Endothelial cell of umbilical vein (primary cell): ENCODE measurements around the gene C1orf94. TPM values are rescaled to one million over a fixed set of nuclear protein-coding genes. Genes with fewer than 3 reads are reported as not detected.

ENCODE experiments used
- BruUV-seq: library from RNA; stranded (reverse); fragments of 400-500 nt; replicated peaks from 2 replicates; lab custom pipeline; 2021; lab: Mats Ljungman, UMichigan
- CTCF ChIA-PET: fragments of 300-600, 350-600 bp; sonication (Branson Sonifier 250); formaldehyde crosslinking; loops from one replicate; lab custom pipeline; 2021; ENCODE audit warnings: antibody characterized with exemption, inconsistent platforms; lab: Charles Lee
- POLR2A ChIA-PET: fragments of 300-600, 350-600 bp; sonication (Branson Sonifier 250); formaldehyde crosslinking; loops from one replicate; lab custom pipeline; 2021; ENCODE audit warnings: antibody characterized with exemption, inconsistent platforms; lab: Charles Lee
- DNase-seq: peaks from one replicate; pipeline ENCODE4 v3.0.0-alpha.2; 2011; ENCODE audit warnings: low read depth, low spot score
- FAIRE-seq: peaks from 2 replicates; lab custom pipeline; 2011; peaks lifted over from hg19 to GRCh38; lab: Jason Lieb, UNC
- H2AFZ ChIP-seq: 2 replicates; pipeline ENCODE4 v1.6.0; 2012; ENCODE audit warnings: low read depth, low read length, control low read depth, inconsistent platforms
- H3K27ac ChIP-seq: 2 replicates; pipeline ENCODE4 v1.5.1; 2011; ENCODE audit warnings: low read depth, mild to moderate bottlenecking, control low read depth, low read length, moderate library complexity; ENCODE audit not compliant: insufficient read depth
- H3K27me3 ChIP-seq, 2 experiments: 2 replicates each; pipeline versions ENCODE4 v1.6.0 to v1.6.1; 2011; ENCODE audit warnings: low read length in 2 of 2, mixed read lengths in 1 of 2; ENCODE audit not compliant: control insufficient read depth in 2 of 2, insufficient read depth in 2 of 2
- H3K36me3 ChIP-seq, 2 experiments: 2 replicates in 1 of 2; 3 replicates in 1 of 2; pipeline ENCODE4 v1.5.1; 2011; ENCODE audit warnings: low read length in 2 of 2, mild to moderate bottlenecking in 1 of 2, moderate library complexity in 1 of 2; ENCODE audit not compliant: control insufficient read depth in 2 of 2, insufficient read depth in 2 of 2; ENCODE audit errors: extremely low read depth in 1 of 2
- H3K4me1 ChIP-seq: 3 replicates; pipeline ENCODE4 v1.5.1; 2011; ENCODE audit warnings: mild to moderate bottlenecking, low read length; ENCODE audit not compliant: control insufficient read depth, insufficient read depth; ENCODE audit errors: extremely low read depth
- H3K4me2 ChIP-seq: 2 replicates; pipeline ENCODE4 v1.6.1; 2011; ENCODE audit warnings: low read length, control low read depth, mixed read lengths; ENCODE audit not compliant: insufficient read depth
- H3K4me3 ChIP-seq, 3 experiments: fragments of 200-600 bp in 1 of 3; sonication (generic), shearing (Covaris generic) in 1 of 3; replicated peaks in 1 of 3; 2 replicates each; pipeline ENCODE4 v1.5.1; 2011 to 2016; ENCODE audit warnings: control low read depth in 3 of 3, low read length in 3 of 3, mild to moderate bottlenecking in 2 of 3, inconsistent platforms in 1 of 3, low read depth in 1 of 3, moderate library complexity in 1 of 3; ENCODE audit not compliant: insufficient read depth in 1 of 3
- H3K79me2 ChIP-seq: 2 replicates; pipeline ENCODE4 v1.6.0; 2012; ENCODE audit warnings: low read length, inconsistent platforms; ENCODE audit not compliant: control insufficient read depth, insufficient read depth
- H3K9ac ChIP-seq: replicated peaks from 2 replicates; pipeline ENCODE3; 2011; ENCODE audit warnings: low read length, control low read depth; ENCODE audit not compliant: insufficient read depth; ENCODE audit errors: extremely low read depth
- H3K9me1 ChIP-seq: replicated peaks from 3 replicates; pipeline ENCODE4 v1.6.0; 2011; ENCODE audit warnings: mild to moderate bottlenecking, low read length; ENCODE audit not compliant: control insufficient read depth, insufficient read depth; ENCODE audit errors: extremely low read depth
- H3K9me3 ChIP-seq: replicated peaks from 2 replicates; pipeline ENCODE4 v1.5.1; 2012; ENCODE audit warnings: low read length, inconsistent platforms; ENCODE audit not compliant: control insufficient read depth, insufficient read depth
- H4K20me1 ChIP-seq: replicated peaks from 2 replicates; pipeline ENCODE3; 2011; ENCODE audit warnings: mild to moderate bottlenecking, low read length; ENCODE audit not compliant: control insufficient read depth, insufficient read depth; ENCODE audit errors: extremely low read depth
- EZH2 ChIP-seq: IDR thresholded peaks from 2 replicates; pipeline ENCODE4 v1.6.1; 2012; ENCODE audit warnings: borderline replicate concordance, low read depth, mild to moderate bottlenecking, moderate library complexity, low read length, inconsistent platforms; ENCODE audit not compliant: severe bottlenecking
- FOS ChIP-seq: IDR thresholded peaks from 2 replicates; pipeline ENCODE4 v1.6.1; 2011; ENCODE audit warnings: mild to moderate bottlenecking, low read length, moderate library complexity, borderline replicate concordance; ENCODE audit not compliant: insufficient read depth
- GATA2 ChIP-seq: IDR thresholded peaks from 2 replicates; pipeline ENCODE4 v1.7.0; 2011; ENCODE audit warnings: low read depth, mild to moderate bottlenecking, moderate library complexity, mixed read lengths, low read length; ENCODE audit not compliant: insufficient read length, insufficient read depth
- JUN ChIP-seq: IDR thresholded peaks from 2 replicates; pipeline ENCODE4 v1.6.1; 2011; ENCODE audit warnings: borderline replicate concordance, low read depth; ENCODE audit not compliant: insufficient read length, insufficient read depth
- MYC ChIP-seq: IDR thresholded peaks from one replicate; pipeline ENCODE4 v1.6.1; 2011; ENCODE audit warnings: mild to moderate bottlenecking, low read depth, low read length
- POLR2A ChIP-seq: IDR thresholded peaks from 2 replicates; pipeline ENCODE4 v1.6.1; 2012; ENCODE audit warnings: low read depth, mild to moderate bottlenecking, control low read depth, low read length
- POLR2AphosphoS5 ChIP-seq: IDR thresholded peaks from 2 replicates; pipeline ENCODE4 v1.6.1; 2012; ENCODE audit warnings: low read depth, mild to moderate bottlenecking, control low read depth, low read length, moderate library complexity; ENCODE audit not compliant: insufficient read depth
- dilution Hi-C: fragments of 300-500 bp; cut with MboI; formaldehyde crosslinking; loops from one replicate; pipeline ENCODE4 v1.15.0; 2019; ENCODE audit warnings: low sequenced_read_pairs; ENCODE audit not compliant: extremely low pct_ligation_motif_present
- intact Hi-C: fragments of 100-400 bp; cut with micrococcal nuclease; formaldehyde crosslinking; loops from one replicate; pipeline ENCODE4 v1.10.0; 2022
- polyA plus RNA-seq, 4 experiments: library from polyadenylated mRNA; depleted of rRNA in 3 of 4; stranded (reverse) in 3 of 4; unstranded in 1 of 4; fragments of >200 nt; gene quantifications; 2 replicates each; pipeline versions ENCODE4 v1.2.1 to v1.2.3, GENCODE V29; 2011 to 2012; ENCODE audit warnings: missing spikeins in 1 of 4
- total RNA-seq: library from RNA; stranded (reverse); gene quantifications from 2 replicates; pipeline ENCODE4 v1.2.3, GENCODE V29; 2021
- TF ChIP-seq, protein P1 (sequence below), 2 donors: IDR thresholded peaks; 1 replicate in 1 of 2; 2 replicates in 1 of 2; pipeline ENCODE4 v1.5.1; 2011; ENCODE audit warnings: low read length in 2 of 2, mild to moderate bottlenecking in 2 of 2, moderate library complexity in 2 of 2, control low read depth in 1 of 2, inconsistent platforms in 1 of 2, low read depth in 1 of 2; ENCODE audit not compliant: insufficient read depth in 1 of 2; ENCODE audit errors: extremely low read depth in 1 of 2
- TF ChIP-seq, protein P2 (sequence below): IDR thresholded peaks from 2 replicates; pipeline ENCODE4 v1.6.1; 2011; ENCODE audit not compliant: insufficient read depth, insufficient read length

C1orf94 gene
- total and polyA plus RNA-seq, 2 donors (not counting 3 experiments of a cell fraction or from before 2014, with no cell fraction given): not detected

DNA sequence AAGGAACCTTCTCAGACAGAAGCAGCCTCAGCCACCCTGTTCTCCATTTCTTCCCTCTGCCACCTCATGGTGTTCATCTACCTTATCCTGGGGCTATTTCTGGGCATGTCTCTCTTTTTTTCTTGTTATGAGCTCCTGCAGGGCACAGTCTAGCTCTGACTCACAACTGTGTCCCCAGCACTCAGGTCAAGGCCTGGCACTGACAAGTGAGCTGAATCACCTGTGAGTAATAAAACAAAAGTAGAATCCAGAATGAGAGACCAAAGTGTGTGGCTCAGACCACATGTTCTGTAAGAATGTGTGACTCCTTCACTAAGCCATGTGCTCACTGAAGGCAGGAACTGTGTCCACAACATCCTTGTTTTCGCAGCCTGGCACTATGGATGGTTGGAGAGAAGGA lies 23.2 kb downstream of the C1orf94 start:
- Histone ChIP-seq H3K4me3 (no peak overlapping the region), H3K79me2 (no peaks in the 10 kb centered on the region), H3K9me1 (no peaks in the 10 kb centered on the region), H3K4me2 (no peak overlapping the region), H3K4me1 (no peaks in the 10 kb centered on the region), H3K36me3 (no peaks in the 10 kb centered on the region), H2AFZ (no peak overlapping the region), H3K27ac (no peak overlapping the region), H4K20me1 (no peaks in the 10 kb centered on the region), H3K27me3 (no peaks in the 10 kb centered on the region), H3K9me3 (no peaks in the 10 kb centered on the region), H3K9ac (no peak overlapping the region)
- intact Hi-C loops: no loop called here
- POLR2A ChIA-PET: no interaction called here
- BruUV-seq: no TSS peak
- dilution Hi-C loops: no loop called here
- TF ChIP-seq GATA2 (no peak), MYC (no peak), POLR2A (no peak), FOS (no peak), POLR2AphosphoS5 (no peak), JUN (no peak), EZH2 (no peak)
- TF ChIP-seq, protein P1, sequence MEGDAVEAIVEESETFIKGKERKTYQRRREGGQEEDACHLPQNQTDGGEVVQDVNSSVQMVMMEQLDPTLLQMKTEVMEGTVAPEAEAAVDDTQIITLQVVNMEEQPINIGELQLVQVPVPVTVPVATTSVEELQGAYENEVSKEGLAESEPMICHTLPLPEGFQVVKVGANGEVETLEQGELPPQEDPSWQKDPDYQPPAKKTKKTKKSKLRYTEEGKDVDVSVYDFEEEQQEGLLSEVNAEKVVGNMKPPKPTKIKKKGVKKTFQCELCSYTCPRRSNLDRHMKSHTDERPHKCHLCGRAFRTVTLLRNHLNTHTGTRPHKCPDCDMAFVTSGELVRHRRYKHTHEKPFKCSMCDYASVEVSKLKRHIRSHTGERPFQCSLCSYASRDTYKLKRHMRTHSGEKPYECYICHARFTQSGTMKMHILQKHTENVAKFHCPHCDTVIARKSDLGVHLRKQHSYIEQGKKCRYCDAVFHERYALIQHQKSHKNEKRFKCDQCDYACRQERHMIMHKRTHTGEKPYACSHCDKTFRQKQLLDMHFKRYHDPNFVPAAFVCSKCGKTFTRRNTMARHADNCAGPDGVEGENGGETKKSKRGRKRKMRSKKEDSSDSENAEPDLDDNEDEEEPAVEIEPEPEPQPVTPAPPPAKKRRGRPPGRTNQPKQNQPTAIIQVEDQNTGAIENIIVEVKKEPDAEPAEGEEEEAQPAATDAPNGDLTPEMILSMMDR (IDR thresholded peaks at IDR 0.05; ENCODE audit: extremely low read depth in 1 of 2, insufficient read depth in 1 of 2, low read depth in 1 of 2, low read length in 2 of 2): no peak
- TF ChIP-seq, protein P2, sequence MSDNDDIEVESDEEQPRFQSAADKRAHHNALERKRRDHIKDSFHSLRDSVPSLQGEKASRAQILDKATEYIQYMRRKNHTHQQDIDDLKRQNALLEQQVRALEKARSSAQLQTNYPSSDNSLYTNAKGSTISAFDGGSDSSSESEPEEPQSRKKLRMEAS: no peak
- CTCF ChIA-PET: no interaction called here
- no peak for DNase-seq
- FAIRE-seq: no peak
